ENCODE results near the gene PTTG2.
A peak's percentile ranks its signal among the peaks of the same experiment; 100 is the strongest.

PTTG2 gene

GRCh38 chr4:38004887-38005286 is 44.7 kb downstream of the PTTG2 start:
- no peak for TF ChIP-seq CTCF (IDR thresholded peaks at IDR 0.05)
- DNase-seq: no peak
- H3K4me1 ChIP-seq: peaks cover 0 to 76% (median 38%) of the 10 kb centered on the region in 4 donors
- intact Hi-C loops (cut with DNase I; ENCODE audit: low total_unique reads): no loop called here
- H3K27ac ChIP-seq: peak overlapping the region; percentile 36 to 52
- H3K27me3 ChIP-seq: no peaks in the 10 kb centered on the region
- H3K9me3 ChIP-seq: no peaks in the 10 kb centered on the region
- H3K4me3 ChIP-seq: no peak overlapping the region
- no peaks in the 10 kb centered on the region for H3K36me3 ChIP-seq

- TF ChIP-seq CTCF (IDR thresholded peaks at IDR 0.05): no peak
- peaks cover 0 to 84% (median 44%) of the 10 kb centered on the region in 4 donors for H3K4me1 ChIP-seq
- no peaks in the 10 kb centered on the region for H3K9me3 ChIP-seq
- no peak for DNase-seq
- H3K27me3 ChIP-seq: no peaks in the 10 kb centered on the region
- H3K27ac ChIP-seq: peak overlapping the region; percentile 36 to 52
- intact Hi-C loops (cut with DNase I; ENCODE audit: low total_unique reads): no loop called here
- no peak overlapping the region for H3K4me3 ChIP-seq
- no peaks in the 10 kb centered on the region for H3K36me3 ChIP-seq
Measured at GRCh38 chr4:38005637-38006036, 45.4 kb downstream of the PTTG2 start.

GRCh38 chr4:38007645-38008044 is 47.4 kb downstream of the PTTG2 start:
- Histone ChIP-seq H3K4me1 (peaks cover 0 to 93% (median 49%) of the 10 kb centered on the region in 4 donors), H3K9me3 (no peaks in the 10 kb centered on the region), H3K27ac (peak overlapping the region in 1 of 2 donors; percentile 47), H3K27me3 (no peaks in the 10 kb centered on the region), H3K36me3 (no peaks in the 10 kb centered on the region), H3K4me3 (no peak overlapping the region)
- intact Hi-C loops (cut with DNase I; ENCODE audit: low total_unique reads): no loop called here
- TF ChIP-seq CTCF (IDR thresholded peaks at IDR 0.05): no peak
- DNase-seq: no peak

- TF ChIP-seq CTCF (IDR thresholded peaks at IDR 0.05): no peak
- DNase-seq: no peak
- Histone ChIP-seq H3K9me3 (no peaks in the 10 kb centered on the region), H3K4me3 (no peak overlapping the region), H3K27me3 (no peaks in the 10 kb centered on the region), H3K4me1 (peaks cover 0 to 93% (median 44%) of the 10 kb centered on the region in 4 donors), H3K36me3 (no peaks in the 10 kb centered on the region), H3K27ac (no peak overlapping the region)
- intact Hi-C loops (cut with DNase I; ENCODE audit: low total_unique reads): no loop called here
Measured at GRCh38 chr4:38008571-38009021, 48.4 kb downstream of the PTTG2 start.

- intact Hi-C loops (cut with DNase I; ENCODE audit: low total_unique reads): no loop called here
Measured at GRCh38 chr4:38009421-38009820, 49.2 kb downstream of the PTTG2 start.

More at GRCh38 chr4:38009421-38009820, 49.2 kb downstream of the PTTG2 start:
- Histone ChIP-seq H3K4me1 (peaks cover 0 to 93% (median 45%) of the 10 kb centered on the region in 4 donors), H3K9me3 (no peaks in the 10 kb centered on the region), H3K27me3 (no peaks in the 10 kb centered on the region), H3K4me3 (no peak overlapping the region), H3K36me3 (peaks cover 0 to 2% (median 2%) of the 10 kb centered on the region in 3 donors), H3K27ac (peak overlapping the region; percentile 73 to 75)
- DNase-seq: no peak
- TF ChIP-seq CTCF (IDR thresholded peaks at IDR 0.05): no peak
